Activated T-helper 17 cell treated with anti-CD3 and anti-CD28 coated beads, Interleukin-2, amount 50 U/mL, for 72 hours (primary cell): Measurements from ENCODE around the gene RET. TPM values are rescaled to one million over a fixed set of nuclear protein-coding genes. Genes with fewer than 3 reads are reported as not detected.

Source experiments
- ATAC-seq: fragments of 150-1000 bp; cut with Tn5 transposase; replicated peaks from 2 replicates; pipeline ENCODE4 v1.10.0; 2021; ENCODE audit warnings: mild to moderate bottlenecking, moderate library complexity
- H3K27ac Mint-ChIP-seq: one replicate; pipeline ENCODE4 v1.8.0; 2022; ENCODE audit warnings: mixed read lengths
- H3K27me3 Mint-ChIP-seq: one replicate; pipeline ENCODE4 v1.8.0; 2022; ENCODE audit warnings: mixed read lengths
- H3K36me3 Mint-ChIP-seq: one replicate; pipeline ENCODE4 v1.8.0; 2022; ENCODE audit warnings: low read depth, mild to moderate bottlenecking, mixed read lengths
- H3K4me1 Mint-ChIP-seq: one replicate; pipeline ENCODE4 v1.8.0; 2022; ENCODE audit warnings: mixed read lengths
- H3K4me3 Mint-ChIP-seq: one replicate; pipeline ENCODE4 v1.8.0; 2022; ENCODE audit warnings: mild to moderate bottlenecking, mixed read lengths
- H3K9me3 Mint-ChIP-seq: one replicate; pipeline ENCODE4 v1.8.0; 2022; ENCODE audit warnings: mixed read lengths
- total RNA-seq, 2 donors: library from RNA; stranded (reverse); gene quantifications; one replicate each; pipeline ENCODE4 v1.2.3, GENCODE V29; 2022

Gene RET
- total RNA-seq, 2 donors from 2014 or later, result 0.24 TPM; not detected in 1

DNA sequence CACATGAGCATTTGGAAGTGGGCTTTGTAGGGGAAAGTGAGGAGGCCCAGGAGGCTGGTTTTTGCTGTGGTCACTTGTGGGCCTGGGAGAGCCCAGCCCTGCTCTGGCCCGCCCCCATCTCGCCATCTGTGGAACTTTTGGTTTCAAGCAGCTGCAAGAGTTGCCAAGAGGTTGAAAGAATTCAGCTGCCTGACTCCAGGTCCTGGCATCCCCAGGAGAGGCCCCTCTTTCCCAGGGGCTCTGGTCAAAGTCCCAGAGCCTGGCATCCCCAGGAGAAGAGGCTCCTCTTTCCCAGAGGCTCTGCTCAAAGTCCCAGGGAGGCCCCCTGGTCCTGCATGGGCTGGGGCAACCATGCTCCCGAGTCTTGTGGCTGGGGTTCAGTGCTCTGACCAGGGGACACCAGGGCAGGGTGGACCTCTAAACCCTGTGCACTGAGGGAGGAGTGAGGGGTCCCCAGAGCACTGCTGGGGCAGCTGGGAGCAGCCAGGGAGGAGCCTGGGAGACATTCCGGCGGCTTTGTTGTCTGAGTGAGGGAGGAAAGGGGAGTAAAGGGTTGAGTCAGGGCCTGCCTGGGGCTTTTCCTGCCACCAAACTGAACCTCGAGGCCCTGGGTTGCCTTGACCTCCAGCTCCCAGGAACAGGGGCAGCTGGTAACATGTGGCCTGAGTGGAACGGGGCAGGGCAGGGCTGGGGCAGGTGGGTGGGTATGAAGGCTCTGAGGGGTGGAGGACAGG is 33.6 kb downstream of the RET start:
- no peaks in the 10 kb centered on the region for H3K9me3 Mint-ChIP-seq
- no peak for ATAC-seq
- no peaks in the 10 kb centered on the region for H3K27me3 Mint-ChIP-seq
- no peak overlapping the region for H3K27ac Mint-ChIP-seq
- no peak overlapping the region for H3K4me3 Mint-ChIP-seq
- no peaks in the 10 kb centered on the region for H3K36me3 Mint-ChIP-seq
- no peaks in the 10 kb centered on the region for H3K4me1 Mint-ChIP-seq

DNA sequence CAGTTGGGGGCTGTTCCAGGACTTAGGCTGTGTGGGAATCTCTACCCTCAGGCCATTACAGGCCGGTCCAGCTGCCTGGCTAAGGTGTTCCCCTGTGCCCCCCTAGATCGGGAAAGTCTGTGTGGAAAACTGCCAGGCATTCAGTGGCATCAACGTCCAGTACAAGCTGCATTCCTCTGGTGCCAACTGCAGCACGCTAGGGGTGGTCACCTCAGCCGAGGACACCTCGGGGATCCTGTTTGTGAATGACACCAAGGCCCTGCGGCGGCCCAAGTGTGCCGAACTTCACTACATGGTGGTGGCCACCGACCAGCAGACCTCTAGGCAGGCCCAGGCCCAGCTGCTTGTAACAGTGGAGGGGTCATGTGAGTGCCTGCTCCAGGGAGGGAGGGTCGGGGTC is 34.2 kb downstream of the RET start:
- H3K4me1 Mint-ChIP-seq, result no peaks in the 10 kb centered on the region
- no peaks in the 10 kb centered on the region for H3K27me3 Mint-ChIP-seq
- no peak overlapping the region for H3K27ac Mint-ChIP-seq
- no peaks in the 10 kb centered on the region for H3K9me3 Mint-ChIP-seq
- no peaks in the 10 kb centered on the region for H3K36me3 Mint-ChIP-seq
- ATAC-seq, result no peak
- H3K4me3 Mint-ChIP-seq, result no peak overlapping the region

DNA sequence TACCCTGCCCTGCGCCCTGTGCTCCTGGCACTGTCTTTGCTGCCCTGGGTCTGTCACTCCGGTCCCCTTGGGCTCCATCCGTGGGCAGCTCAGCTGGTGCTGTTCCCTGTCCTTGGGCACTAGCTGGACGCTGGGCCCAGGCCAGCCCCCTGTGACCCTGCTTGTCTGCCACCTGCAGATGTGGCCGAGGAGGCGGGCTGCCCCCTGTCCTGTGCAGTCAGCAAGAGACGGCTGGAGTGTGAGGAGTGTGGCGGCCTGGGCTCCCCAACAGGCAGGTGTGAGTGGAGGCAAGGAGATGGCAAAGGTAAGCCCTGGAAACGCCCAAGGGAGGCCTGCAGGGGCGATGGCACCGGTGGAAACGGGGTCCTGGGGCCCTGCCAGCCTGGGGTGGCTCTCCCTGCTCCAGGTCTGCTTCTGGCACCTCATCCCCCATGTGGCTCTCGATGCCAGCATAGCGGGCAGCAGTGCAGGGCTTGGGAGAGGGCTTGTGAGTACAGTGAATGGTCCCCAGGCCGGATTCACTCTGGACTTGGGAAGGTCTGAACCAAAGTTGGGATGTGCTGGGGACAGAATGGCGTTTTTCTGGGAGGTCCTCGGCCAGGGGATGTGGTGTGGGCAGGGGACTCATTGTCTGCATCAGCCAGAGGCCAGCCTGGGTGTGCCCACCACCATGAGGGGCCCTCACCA is 35.2 kb downstream of the RET start:
- Mint-ChIP-seq H3K4me3 (no peak overlapping the region), H3K27me3 (no peaks in the 10 kb centered on the region), H3K9me3 (no peaks in the 10 kb centered on the region), H3K4me1 (no peaks in the 10 kb centered on the region), H3K36me3 (no peaks in the 10 kb centered on the region), H3K27ac (no peak overlapping the region)
- ATAC-seq, result no peak

DNA sequence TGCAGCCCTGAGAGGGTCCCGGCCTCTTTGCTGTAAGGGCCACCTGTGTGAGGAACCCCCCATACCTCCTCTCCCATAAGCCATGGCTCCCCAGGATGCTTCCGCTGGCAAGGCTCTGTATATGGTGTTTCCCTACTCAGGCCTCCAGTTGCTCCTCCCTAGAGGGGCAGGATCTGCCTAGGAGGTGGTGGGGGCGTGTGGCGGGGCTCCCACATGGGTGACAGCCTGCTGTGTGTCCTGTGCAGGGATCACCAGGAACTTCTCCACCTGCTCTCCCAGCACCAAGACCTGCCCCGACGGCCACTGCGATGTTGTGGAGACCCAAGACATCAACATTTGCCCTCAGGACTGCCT is 35.7 kb downstream of the RET start:
- no peak overlapping the region for H3K4me3 Mint-ChIP-seq
- no peaks in the 10 kb centered on the region for H3K36me3 Mint-ChIP-seq
- ATAC-seq, result no peak
- no peak overlapping the region for H3K27ac Mint-ChIP-seq
- H3K27me3 Mint-ChIP-seq, result no peaks in the 10 kb centered on the region
- H3K4me1 Mint-ChIP-seq, result no peaks in the 10 kb centered on the region
- H3K9me3 Mint-ChIP-seq, result no peaks in the 10 kb centered on the region

GRCh38 chr10:43113201-43114087 is 36.6 kb downstream of the RET start:
- H3K4me3 Mint-ChIP-seq, result no peak overlapping the region
- H3K4me1 Mint-ChIP-seq, result no peaks in the 10 kb centered on the region
- H3K36me3 Mint-ChIP-seq, result no peaks in the 10 kb centered on the region
- ATAC-seq, result no peak
- H3K9me3 Mint-ChIP-seq, result no peaks in the 10 kb centered on the region
- no peak overlapping the region for H3K27ac Mint-ChIP-seq
- H3K27me3 Mint-ChIP-seq, result no peaks in the 10 kb centered on the region

GRCh38 chr10:43114088-43114742 is 37.3 kb downstream of the RET start:
- no peaks in the 10 kb centered on the region for H3K36me3 Mint-ChIP-seq
- no peak overlapping the region for H3K27ac Mint-ChIP-seq
- ATAC-seq, result no peak
- H3K9me3 Mint-ChIP-seq, result no peaks in the 10 kb centered on the region
- H3K4me3 Mint-ChIP-seq, result no peak overlapping the region
- H3K4me1 Mint-ChIP-seq, result no peaks in the 10 kb centered on the region
- no peaks in the 10 kb centered on the region for H3K27me3 Mint-ChIP-seq

DNA sequence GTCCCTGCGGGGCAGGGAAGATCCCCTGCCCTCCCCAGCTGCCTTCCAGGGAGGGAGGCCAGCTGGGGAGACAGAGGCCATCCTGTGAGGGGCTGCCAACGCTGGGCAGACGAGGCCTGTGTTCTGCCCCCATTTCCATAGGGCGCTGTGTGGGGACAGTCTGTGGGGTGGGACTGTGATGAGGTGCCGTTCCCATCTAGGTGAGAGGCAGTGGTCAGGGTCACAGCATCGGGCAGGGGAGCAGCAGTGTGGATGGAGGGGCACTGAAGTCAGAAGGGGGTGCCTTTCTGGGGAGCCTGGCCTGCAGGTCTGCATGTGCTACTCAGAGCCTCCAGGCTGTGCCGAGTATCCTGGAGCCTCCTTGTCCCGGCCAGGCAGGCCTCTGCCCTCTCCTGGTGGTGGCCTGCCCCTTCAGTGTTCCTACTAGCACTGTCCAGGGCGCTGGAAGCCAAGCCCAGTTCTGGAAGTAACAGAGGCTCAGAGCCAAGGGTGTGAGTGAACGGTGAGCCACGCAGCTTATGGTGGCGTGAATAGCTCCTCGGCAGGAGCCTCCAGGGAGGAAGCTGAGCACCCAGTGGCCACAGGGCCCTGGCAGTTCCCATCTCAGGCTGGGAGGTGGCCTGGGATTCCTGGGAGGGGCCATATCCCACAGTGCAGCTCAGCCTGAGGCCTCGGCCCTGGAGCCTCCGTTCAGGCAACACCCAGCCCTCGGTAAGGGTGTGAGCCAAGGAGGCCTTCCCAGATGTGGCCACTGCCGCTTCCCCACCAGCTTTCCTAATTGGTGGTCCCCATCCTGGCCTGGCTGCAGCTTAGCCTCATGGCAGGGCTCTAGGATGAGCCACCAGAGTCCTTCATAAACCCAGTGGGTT is 38.1 kb downstream of the RET start:
- ATAC-seq, result no peak
- Mint-ChIP-seq H3K27me3 (no peaks in the 10 kb centered on the region), H3K4me1 (no peaks in the 10 kb centered on the region), H3K27ac (no peak overlapping the region), H3K36me3 (no peaks in the 10 kb centered on the region), H3K4me3 (no peak overlapping the region), H3K9me3 (no peaks in the 10 kb centered on the region)

- peaks cover 4% of the 10 kb centered on the region for H3K4me1 Mint-ChIP-seq
- no peak for ATAC-seq
- H3K27me3 Mint-ChIP-seq, result no peaks in the 10 kb centered on the region
- no peaks in the 10 kb centered on the region for H3K9me3 Mint-ChIP-seq
- no peak overlapping the region for H3K27ac Mint-ChIP-seq
- no peaks in the 10 kb centered on the region for H3K36me3 Mint-ChIP-seq
- no peak overlapping the region for H3K4me3 Mint-ChIP-seq
Observed at GRCh38 chr10:43115881-43116595, 39.2 kb downstream of the RET start.

- no peak for ATAC-seq
Observed at GRCh38 chr10:43116596-43116995, 39.7 kb downstream of the RET start.

DNA sequence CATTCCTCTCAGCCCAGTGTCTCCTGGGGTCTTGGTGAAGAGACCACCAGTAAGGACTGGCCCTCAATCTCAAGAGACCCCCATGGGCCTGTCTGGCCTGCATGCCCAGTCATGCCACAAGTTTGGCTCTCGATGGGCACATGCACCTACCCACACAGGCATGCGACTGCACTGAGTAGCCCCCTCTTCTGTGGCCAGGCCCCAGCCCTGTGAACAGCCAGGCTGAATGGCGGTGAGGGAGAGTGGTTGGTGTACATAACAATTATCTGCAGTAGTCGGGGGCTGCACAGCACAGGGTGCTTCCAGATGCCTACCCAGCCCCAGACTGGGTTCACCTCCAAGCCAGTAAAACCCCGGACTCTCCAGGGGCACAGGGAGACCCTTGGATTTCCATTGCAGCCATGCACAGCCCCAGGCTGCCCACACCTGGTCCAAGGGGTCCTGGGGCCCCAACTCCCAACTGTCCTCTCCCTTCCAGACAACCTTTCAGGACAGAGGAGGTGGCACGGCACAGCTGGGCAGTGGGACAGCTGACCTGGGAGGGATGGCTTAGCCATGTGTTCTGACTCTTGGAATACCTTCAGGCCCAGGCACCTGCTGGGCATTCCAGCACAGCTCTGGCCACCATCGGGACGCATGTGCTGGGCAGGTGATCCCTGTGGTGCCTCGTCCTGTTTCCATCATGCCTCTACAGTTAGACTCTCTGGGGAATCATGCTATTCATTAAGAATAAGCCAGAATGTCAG is 40.3 kb downstream of the RET start:
- no peak for ATAC-seq
- Mint-ChIP-seq H3K27ac (peak overlapping the region; percentile 47), H3K4me3 (no peak overlapping the region), H3K36me3 (no peaks in the 10 kb centered on the region), H3K4me1 (peaks cover 12% of the 10 kb centered on the region), H3K27me3 (no peaks in the 10 kb centered on the region), H3K9me3 (no peaks in the 10 kb centered on the region)

More at GRCh38 chr10:43116596-43116995, 39.7 kb downstream of the RET start:
- Mint-ChIP-seq H3K4me3 (no peak overlapping the region), H3K27me3 (no peaks in the 10 kb centered on the region), H3K4me1 (peaks cover 10% of the 10 kb centered on the region), H3K27ac (no peak overlapping the region), H3K9me3 (no peaks in the 10 kb centered on the region), H3K36me3 (no peaks in the 10 kb centered on the region)

DNA sequence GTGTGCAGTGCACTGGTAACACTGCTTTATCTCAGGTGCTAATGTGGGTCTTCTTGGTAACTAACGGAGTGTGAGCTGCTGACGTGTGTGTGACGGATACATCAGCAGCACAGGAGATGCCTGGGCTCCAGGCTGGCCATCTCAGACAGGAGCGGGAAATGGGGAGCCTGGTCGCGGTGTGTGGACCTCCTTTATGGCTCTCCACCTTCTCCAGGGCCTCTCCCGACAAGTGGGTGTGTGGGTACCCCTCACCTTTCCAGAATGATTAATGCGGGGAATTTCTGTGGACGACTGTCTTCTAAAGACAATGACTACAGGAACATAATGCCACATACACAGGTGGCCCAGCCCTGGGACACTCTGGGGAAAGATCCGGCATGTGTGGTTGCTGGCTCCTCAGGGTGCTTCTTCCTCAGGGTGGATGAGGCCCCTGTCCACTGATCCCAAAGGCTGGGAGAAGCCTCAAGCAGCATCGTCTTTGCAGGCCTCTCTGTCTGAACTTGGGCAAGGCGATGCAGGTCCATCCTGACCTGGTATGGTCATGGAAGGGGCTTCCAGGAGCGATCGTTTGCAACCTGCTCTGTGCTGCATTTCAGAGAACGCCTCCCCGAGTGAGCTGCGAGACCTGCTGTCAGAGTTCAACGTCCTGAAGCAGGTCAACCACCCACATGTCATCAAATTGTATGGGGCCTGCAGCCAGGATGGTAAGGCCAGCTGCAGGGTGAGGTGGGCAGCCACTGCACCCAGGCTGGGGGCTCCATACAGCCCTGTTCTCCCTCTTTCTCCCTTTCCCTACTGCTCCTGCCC is 41.1 kb downstream of the RET start:
- peak overlapping the region; percentile 78 for H3K27ac Mint-ChIP-seq
- H3K4me1 Mint-ChIP-seq, result peaks cover 12% of the 10 kb centered on the region
- no peak for ATAC-seq
- no peaks in the 10 kb centered on the region for H3K9me3 Mint-ChIP-seq
- no peaks in the 10 kb centered on the region for H3K36me3 Mint-ChIP-seq
- no peaks in the 10 kb centered on the region for H3K27me3 Mint-ChIP-seq
- H3K4me3 Mint-ChIP-seq, result no peak overlapping the region
